Hematopoietic multipotent progenitor cell treated with erythropoietin and hydrocortisone succinate and interleukin-3 and kit ligand, for 8 days (in vitro differentiated cells): Measurements from ENCODE around the gene MSH3.
"Not testable (repeated sequence)": the region's sequence is repeated elsewhere in the genome, so short reads cannot be mapped to it uniquely, and the experiment has no call there.

Experiments
- DNase-seq: peaks from one replicate; pipeline ENCODE4 v3.0.0-alpha.2; 2015

MSH3 gene

DNA sequence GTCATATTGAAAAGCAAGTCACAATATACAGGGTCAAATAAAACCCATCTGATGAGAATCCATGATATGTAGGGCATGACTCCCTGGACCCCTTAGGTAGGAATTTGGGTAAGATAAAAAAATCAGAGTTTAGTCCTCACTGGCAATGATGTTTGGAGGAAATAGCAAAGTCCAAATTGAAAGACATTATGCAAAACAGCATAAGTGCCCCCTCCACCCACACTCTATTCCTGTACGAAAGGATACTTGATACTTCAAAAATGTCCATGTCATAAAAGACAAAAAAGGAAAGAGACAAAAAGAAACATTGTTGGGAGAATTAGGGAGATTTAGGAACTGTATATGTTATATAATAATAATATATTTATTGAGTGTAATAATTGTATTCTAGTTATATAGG is 209.7 kb downstream of the MSH3 start:
- DNase-seq, result no peak

DNA sequence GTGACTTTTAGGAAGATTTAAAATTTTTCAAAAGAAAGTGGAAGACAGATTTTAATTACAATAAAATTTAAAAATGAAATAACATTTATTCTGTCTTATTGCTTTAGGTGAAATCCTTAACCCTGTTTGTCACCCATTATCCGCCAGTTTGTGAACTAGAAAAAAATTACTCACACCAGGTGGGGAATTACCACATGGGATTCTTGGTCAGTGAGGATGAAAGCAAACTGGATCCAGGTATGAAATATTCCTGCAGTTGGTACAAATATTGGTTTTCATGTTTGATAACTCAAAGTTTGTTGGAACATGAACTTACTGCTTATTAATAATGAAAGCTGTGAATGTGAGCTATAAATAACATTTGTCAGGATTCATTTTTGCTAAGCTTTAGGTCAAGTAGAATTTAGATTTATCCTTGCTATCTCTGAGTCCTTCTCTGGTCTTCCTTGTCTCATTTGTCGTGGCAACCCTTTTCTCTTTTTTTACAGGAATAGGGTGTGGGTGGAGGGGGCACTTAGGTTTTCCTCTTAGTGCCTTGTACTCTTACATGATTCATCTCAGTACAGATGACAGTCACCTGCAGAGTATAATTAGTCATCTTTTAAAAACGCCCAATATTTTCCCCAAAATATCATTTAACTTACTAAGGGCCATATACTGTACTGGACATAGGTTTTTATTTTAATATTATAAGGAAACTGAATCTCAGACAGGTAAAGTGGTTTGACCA is 210.4 kb downstream of the MSH3 start:
- no peak for DNase-seq

- no peak for DNase-seq
Observed at GRCh38 chr5:80865551-80865950, 211.1 kb downstream of the MSH3 start.

DNA sequence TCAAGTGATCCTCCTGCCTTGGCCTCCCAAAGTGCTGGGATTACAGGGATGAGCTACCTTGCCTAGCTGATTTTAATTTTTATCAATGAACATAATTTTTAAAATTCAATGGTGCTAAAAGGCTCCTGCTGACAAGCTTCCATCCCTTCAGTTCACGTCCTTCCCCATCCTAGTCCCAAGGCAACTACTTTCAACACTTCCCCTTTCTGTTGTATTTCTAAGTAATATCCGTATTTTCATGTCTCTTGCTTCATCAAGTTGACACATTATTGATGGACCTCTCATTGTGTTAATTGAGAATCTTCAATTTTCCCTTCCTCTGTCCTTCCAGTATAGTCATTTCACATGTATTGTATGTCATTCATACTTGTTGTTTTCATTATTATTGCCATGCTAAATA is 211.9 kb downstream of the MSH3 start:
- no peak for DNase-seq

GRCh38 chr5:80867233-80867632 is 212.8 kb downstream of the MSH3 start:
- DNase-seq, result no peak

GRCh38 chr5:80870442-80870841 is 216.0 kb downstream of the MSH3 start:
- DNase-seq, result no peak

DNA sequence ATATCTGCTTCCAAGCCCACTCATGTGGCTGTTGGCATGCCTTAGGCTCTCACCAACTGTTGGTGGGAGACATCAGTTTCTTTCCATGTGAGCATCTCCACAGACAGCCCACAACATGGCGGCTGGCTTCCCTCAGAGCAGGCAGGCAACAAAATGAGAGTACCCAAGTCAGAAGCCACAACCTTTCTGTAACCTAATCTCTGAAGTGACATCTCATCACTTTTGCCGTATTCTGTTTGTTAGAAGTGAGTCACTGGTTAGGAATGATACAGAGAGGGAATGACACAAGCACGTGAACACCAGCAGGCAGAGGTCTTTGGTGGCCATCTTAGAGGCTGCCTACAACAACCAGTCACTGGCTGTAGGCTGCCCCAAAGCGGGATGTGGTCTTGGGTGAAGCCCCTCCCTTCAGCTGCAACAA is 217.1 kb downstream of the MSH3 start:
- DNase-seq, result no peak

DNA sequence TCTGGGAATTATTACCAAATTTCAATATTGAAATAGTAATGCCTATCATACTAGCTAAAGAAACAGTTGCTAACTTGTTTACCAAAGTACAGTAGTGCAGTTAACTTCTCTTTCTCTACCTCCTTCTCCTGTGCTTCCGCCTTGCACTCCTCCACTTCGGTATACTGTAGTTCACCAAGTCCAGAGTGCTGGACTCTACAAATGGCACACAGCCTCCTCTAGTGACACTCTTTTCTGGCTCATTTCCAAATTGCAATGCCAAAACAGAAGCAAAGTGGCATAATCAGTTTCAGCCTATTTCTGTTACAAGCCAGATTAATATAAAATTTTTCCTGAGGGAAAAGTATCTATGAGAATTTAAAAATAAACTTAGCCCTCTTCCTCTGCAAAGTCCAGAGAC is 219.7 kb downstream of the MSH3 start:
- no peak for DNase-seq

DNA sequence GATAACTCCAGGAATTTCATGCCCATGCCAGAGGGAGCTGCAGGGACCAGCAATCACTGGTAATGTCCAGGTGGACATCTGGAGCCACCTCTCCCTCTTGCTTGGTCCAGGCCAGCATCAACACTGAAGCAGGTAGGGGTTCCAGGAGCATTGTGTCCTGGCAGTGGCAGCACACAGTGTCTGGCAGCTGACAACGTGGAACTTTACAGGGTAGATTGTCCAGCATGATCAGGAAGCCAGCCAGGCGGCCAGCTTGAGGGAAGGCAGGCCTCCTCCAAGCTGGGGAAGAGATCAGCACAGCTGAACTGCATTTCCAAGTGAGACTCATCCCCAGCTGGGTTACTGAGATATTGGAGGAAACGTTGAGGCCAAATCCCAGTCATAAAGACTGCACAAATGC is 223.1 kb downstream of the MSH3 start:
- no peak for DNase-seq

- no peak for DNase-seq
Observed at GRCh38 chr5:80881726-80882125, 227.3 kb downstream of the MSH3 start.

DNA sequence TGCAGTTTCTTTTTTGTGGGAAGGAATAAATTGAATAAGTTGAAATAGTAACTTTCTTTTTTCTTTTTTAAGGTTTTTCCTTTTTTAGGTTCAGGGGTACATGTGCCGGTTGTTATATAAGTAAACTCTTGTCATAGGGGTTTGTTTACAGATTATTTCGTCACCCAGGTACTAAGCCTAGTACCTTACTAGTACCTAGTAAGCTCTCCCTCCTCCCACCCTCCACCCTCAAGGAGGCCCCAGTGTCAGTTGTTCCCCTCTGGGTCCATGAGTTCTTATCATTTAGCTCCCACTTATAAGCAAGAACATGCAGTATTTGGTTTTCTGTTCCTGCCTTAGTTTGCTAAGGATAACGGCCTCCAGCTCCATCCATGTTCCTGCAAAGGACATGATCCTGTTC is 228.9 kb downstream of the MSH3 start:
- not testable (repeated sequence) for DNase-seq

GRCh38 chr5:80884086-80884813 is 229.8 kb downstream of the MSH3 start:
- DNase-seq, result no peak

DNA sequence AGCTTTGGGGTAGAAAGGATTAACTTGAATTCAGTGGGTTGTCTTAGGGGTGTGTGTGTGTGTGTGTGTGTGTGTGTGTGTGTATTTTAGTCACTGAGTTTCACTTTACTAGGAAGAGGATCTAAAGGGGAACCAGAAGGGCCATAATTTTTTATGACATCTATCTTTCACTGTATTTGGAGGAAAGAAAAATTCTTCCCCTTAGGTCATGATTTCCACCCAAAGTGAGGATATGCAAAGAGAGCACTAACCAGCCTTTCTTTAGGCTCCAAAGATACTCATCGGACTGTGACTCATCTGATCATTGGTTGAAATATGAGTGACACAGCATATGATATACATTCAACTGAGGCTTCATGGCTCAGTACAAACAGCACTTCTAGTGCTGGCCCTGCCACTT is 230.5 kb downstream of the MSH3 start:
- no peak for DNase-seq

GRCh38 chr5:80885396-80886000 is 231.0 kb downstream of the MSH3 start:
- DNase-seq, result no peak

DNA sequence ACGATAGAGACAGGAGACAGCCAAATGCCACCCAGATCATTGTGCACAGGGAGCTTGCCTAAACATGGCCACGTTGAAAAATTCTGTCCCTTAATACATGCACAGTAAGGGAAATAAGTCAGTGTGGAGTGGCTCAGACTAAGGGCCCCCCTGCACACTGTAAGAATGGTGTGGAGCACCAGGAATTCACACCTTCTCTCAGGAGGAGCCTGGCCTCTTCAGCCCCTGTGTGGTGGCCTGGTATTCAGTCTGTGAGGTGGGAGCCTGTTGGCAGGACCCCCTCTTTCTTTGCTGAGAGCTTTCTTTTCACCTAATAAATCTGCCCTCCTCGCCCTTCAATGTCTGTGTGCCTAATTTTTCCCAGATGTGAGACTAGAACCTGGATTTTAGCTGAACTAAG is 239.6 kb downstream of the MSH3 start:
- DNase-seq, result no peak

- DNase-seq, result no peak
Observed at GRCh38 chr5:80895523-80895922, 241.1 kb downstream of the MSH3 start.

DNA sequence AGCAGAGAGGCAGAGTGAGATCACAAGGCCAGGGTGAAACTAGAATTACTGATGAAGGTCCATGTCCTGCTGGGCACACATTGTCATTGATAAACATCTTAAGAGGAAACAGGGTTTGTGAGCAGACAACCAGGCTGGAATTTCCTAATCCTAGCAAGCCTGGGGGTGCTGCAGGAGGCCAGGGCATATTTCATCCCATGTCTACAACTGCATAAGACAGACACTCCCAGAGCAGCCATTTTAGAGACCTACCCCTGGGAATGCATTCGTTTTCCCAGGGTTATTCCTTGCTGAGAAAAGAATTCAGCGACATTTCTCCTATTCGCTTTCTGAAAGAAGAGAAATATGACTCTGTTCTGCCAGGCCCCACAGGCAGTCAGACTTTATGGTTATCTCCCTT is 248.2 kb downstream of the MSH3 start:
- DNase-seq, result not testable (repeated sequence)

- no peak for DNase-seq
Observed at GRCh38 chr5:80904533-80905187, 250.2 kb downstream of the MSH3 start.

- no peak for DNase-seq
Observed at GRCh38 chr5:80905405-80905804, 251.0 kb downstream of the MSH3 start.

GRCh38 chr5:80912479-80912878 is 258.0 kb downstream of the MSH3 start:
- DNase-seq, result no peak

GRCh38 chr5:80915716-80916115 is 261.3 kb downstream of the MSH3 start:
- no peak for DNase-seq

GRCh38 chr5:80916676-80917075 is 262.2 kb downstream of the MSH3 start:
- no peak for DNase-seq

GRCh38 chr5:80917631-80918030 is 263.2 kb downstream of the MSH3 start:
- no peak for DNase-seq
